Small intestine (tissue), 7 donors: ENCODE measurements around the gene MAN2A1. TPM values are rescaled to one million over a fixed set of nuclear protein-coding genes. Genes with fewer than 3 reads are reported as not detected.

Experiments
- DNase-seq, 2 donors: peaks; one replicate each; pipeline versions ENCODE4 v3.0.0 to v3.0.0-alpha.2; 2013
- FAIRE-seq: peaks from 2 replicates; lab custom pipeline; 2012; peaks lifted over from hg19 to GRCh38; lab: Jason Lieb, UNC
- H3K27ac ChIP-seq, 3 donors: one replicate each; pipeline ENCODE4 v1.5.1; 2013; ENCODE audit warnings: low read length in 2 of 3, mild to moderate bottlenecking in 2 of 3, control low read depth in 1 of 3, inconsistent platforms in 1 of 3, low read depth in 1 of 3, moderate library complexity in 1 of 3
- H3K27me3 ChIP-seq, 3 donors: one replicate each; pipeline ENCODE4 v1.6.1; 2013; ENCODE audit warnings: low read length in 3 of 3, inconsistent platforms in 1 of 3; ENCODE audit not compliant: control insufficient read depth in 3 of 3, insufficient read depth in 3 of 3
- H3K36me3 ChIP-seq, 3 donors: one replicate each; pipeline ENCODE4 v1.6.1; 2013; ENCODE audit warnings: low read length in 3 of 3, inconsistent platforms in 1 of 3, low read depth in 1 of 3, mild to moderate bottlenecking in 1 of 3, moderate library complexity in 1 of 3; ENCODE audit not compliant: control insufficient read depth in 3 of 3, insufficient read depth in 2 of 3
- H3K4me1 ChIP-seq, 3 donors: one replicate each; pipeline ENCODE4 v1.6.1; 2013; ENCODE audit warnings: low read length in 2 of 3, inconsistent platforms in 1 of 3, low read depth in 1 of 3, mild to moderate bottlenecking in 1 of 3, moderate library complexity in 1 of 3; ENCODE audit not compliant: control insufficient read depth in 3 of 3, insufficient read depth in 2 of 3
- H3K4me3 ChIP-seq, 3 donors: one replicate each; pipeline ENCODE4 v1.5.1; 2013; ENCODE audit warnings: low read length in 3 of 3, control low read depth in 1 of 3, inconsistent platforms in 1 of 3, low read depth in 1 of 3, mild to moderate bottlenecking in 1 of 3, moderate library complexity in 1 of 3
- H3K9me3 ChIP-seq, 2 donors: one replicate each; pipeline ENCODE4 v1.6.1; 2013; ENCODE audit warnings: low read depth in 1 of 2, low read length in 1 of 2; ENCODE audit not compliant: control insufficient read depth in 2 of 2, insufficient read depth in 1 of 2
- WGBS, 3 donors: extraction: QIAGEN DNeasy Blood & Tissue Kit; methylation state at CpG; one replicate each; pipeline ENCODE4 v1.1.7; 2013; 5-methylcytosine and 5-hydroxymethylcytosine counted together
- polyA plus RNA-seq, 4 donors: library from polyadenylated mRNA; stranded (reverse) in 3 of 4; unstranded in 1 of 4; fragments of 200-250 nt in 3 of 4; fragments of 120-200 nt in 1 of 4; gene quantifications; one replicate each; pipeline versions ENCODE4 v1.2.1 to v1.2.3, GENCODE V29; 2013
- donor health status: healthy with polysubstance abuse.
- donor health status: control.
- donor health status: control.
- donor health status: Bipolar disorder and iron deficiency.
- donor health status: healthy.

The MAN2A1 gene
- polyA plus RNA-seq, 4 donors = 16.3 to 106 (median 21.7) TPM

- H3K27me3 ChIP-seq = no peaks in the 10 kb centered on the region
- FAIRE-seq (no peak), DNase-seq (no peak)
- no peak overlapping the region for H3K27ac ChIP-seq
- no peak overlapping the region for H3K4me3 ChIP-seq
- no peaks in the 10 kb centered on the region for H3K9me3 ChIP-seq
- H3K36me3 ChIP-seq = peaks cover 0 to 4% (median 0%) of the 10 kb centered on the region in 3 donors
- H3K4me1 ChIP-seq = peaks cover 6 to 39% (median 28%) of the 10 kb centered on the region in 3 donors
These were observed 13.4 kb downstream of the MAN2A1 start for GRCh38 chr5:109703166-109703565.

- H3K36me3 ChIP-seq = peaks cover 0 to 4% (median 0%) of the 10 kb centered on the region in 3 donors
- H3K9me3 ChIP-seq = no peaks in the 10 kb centered on the region
These were observed 14.1 kb downstream of the MAN2A1 start for GRCh38 chr5:109703829-109704228.

DNA sequence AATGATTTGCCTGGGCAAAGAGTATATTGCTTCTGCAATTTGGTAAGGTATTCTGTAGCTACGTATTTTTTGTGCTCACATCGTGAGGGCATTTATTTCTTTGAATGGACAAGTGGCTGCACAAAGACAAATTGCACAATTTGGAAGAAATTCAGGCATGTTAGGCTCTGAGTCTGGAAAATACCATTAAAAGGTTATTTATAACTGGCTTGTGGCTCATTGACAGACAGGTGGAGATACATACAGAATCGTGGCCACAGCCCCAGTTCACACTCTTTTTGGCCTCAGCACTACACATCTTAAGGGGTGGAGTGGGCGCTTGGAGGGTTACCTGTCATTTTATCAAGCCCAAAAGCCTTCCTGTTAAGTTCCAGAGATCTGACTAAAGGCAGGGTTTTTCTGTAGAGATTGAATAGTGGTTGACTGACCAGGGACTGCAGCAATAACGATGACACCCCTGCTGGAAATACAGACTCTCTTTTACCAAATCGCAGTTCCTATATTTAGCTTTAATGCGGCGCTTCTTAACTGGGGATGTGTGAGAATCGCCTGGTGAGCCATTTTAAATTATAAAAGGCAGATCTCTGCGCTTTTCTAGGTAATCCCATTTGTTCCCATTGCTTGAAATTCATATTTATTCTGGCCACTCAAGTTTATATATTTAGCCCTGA is 14.7 kb downstream of the MAN2A1 start:
- DNase-seq = no peak
- Histone ChIP-seq H3K27me3 (no peaks in the 10 kb centered on the region), H3K27ac (no peak overlapping the region), H3K4me3 (no peak overlapping the region), H3K36me3 (peaks cover 0 to 3% (median 0%) of the 10 kb centered on the region in 3 donors), H3K4me1 (peaks cover 9 to 48% (median 36%) of the 10 kb centered on the region in 3 donors), H3K9me3 (no peaks in the 10 kb centered on the region)
- FAIRE-seq = no peak
- 82 to 88% (median 86%) methylated on average over 10 of the region's 10 CpGs for WGBS, 3 donors

More at GRCh38 chr5:109703829-109704228, 14.1 kb downstream of the MAN2A1 start:
- H3K27ac ChIP-seq = no peak overlapping the region
- DNase-seq (no peak), FAIRE-seq (no peak)
- no peaks in the 10 kb centered on the region for H3K27me3 ChIP-seq
- H3K4me1 ChIP-seq = peaks cover 9 to 46% (median 35%) of the 10 kb centered on the region in 3 donors
- H3K4me3 ChIP-seq = no peak overlapping the region
- WGBS, 3 donors = 23 to 40% (median 29%) methylated on average over 1 of the region's 1 CpG

- no peaks in the 10 kb centered on the region for H3K36me3 ChIP-seq
These were observed 15.9 kb downstream of the MAN2A1 start for GRCh38 chr5:109705596-109705995.

DNA sequence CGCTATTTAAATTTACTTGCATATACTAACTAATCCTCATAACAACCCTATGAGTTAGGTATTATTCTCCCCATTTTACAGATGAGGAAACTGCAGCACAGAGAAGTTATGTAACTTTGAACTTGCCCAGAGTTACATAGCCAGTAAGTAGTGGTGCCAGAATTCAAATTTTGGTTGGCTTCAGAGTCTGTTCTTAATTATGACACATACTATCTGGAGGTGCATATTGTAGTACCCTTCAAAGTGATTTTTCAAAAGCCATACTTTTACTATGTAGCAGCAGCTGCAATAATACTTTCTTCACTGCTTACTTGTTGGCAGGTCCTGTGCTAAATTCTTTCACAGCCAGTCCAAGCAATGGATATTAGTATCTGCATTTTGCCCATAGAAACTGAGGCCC is 16.4 kb downstream of the MAN2A1 start:
- Histone ChIP-seq H3K27me3 (no peaks in the 10 kb centered on the region), H3K4me3 (no peak overlapping the region), H3K36me3 (no peaks in the 10 kb centered on the region), H3K9me3 (no peaks in the 10 kb centered on the region), H3K27ac (peak overlapping the region in 1 of 3 donors; percentile 71), H3K4me1 (peaks cover 9 to 53% (median 28%) of the 10 kb centered on the region in 3 donors)
- 98 to 100% (median 100%) methylated on average over 1 of the region's 1 CpG for WGBS, 3 donors
- FAIRE-seq = no peak
- no peak for DNase-seq

More at GRCh38 chr5:109705596-109705995, 15.9 kb downstream of the MAN2A1 start:
- Histone ChIP-seq H3K27ac (no peak overlapping the region), H3K9me3 (no peaks in the 10 kb centered on the region), H3K4me3 (no peak overlapping the region), H3K27me3 (no peaks in the 10 kb centered on the region), H3K4me1 (peaks cover 9 to 53% (median 31%) of the 10 kb centered on the region in 3 donors)
- WGBS, 3 donors = 88 to 93% (median 93%) methylated on average over 1 of the region's 1 CpG
- FAIRE-seq (no peak), DNase-seq (no peak)

GRCh38 chr5:109707531-109707930 is 17.8 kb downstream of the MAN2A1 start:
- DNase-seq = peak; percentile 68 to 90
- FAIRE-seq = no peak
- peak overlapping the region in 2 of 3 donors; percentile 67 to 71 for H3K27ac ChIP-seq
- WGBS, 3 donors = 31 to 64% (median 49%) methylated on average over 2 of the region's 2 CpGs
- H3K4me3 ChIP-seq = no peak overlapping the region
- no peaks in the 10 kb centered on the region for H3K9me3 ChIP-seq
- no peaks in the 10 kb centered on the region for H3K27me3 ChIP-seq
- no peaks in the 10 kb centered on the region for H3K36me3 ChIP-seq
- peaks cover 7 to 53% (median 25%) of the 10 kb centered on the region in 3 donors for H3K4me1 ChIP-seq

- FAIRE-seq (no peak), DNase-seq (peak in 1 of 2 donors; percentile 37)
- H3K4me3 ChIP-seq = no peak overlapping the region
- H3K9me3 ChIP-seq = no peaks in the 10 kb centered on the region
- H3K4me1 ChIP-seq = peaks cover 7 to 52% (median 23%) of the 10 kb centered on the region in 3 donors
- H3K27me3 ChIP-seq = no peaks in the 10 kb centered on the region
- no peaks in the 10 kb centered on the region for H3K36me3 ChIP-seq
- peak overlapping the region; percentile 50 to 71 (median 67) for H3K27ac ChIP-seq
- WGBS, 3 donors = 34 to 81% (median 61%) methylated on average over 2 of the region's 2 CpGs
These were observed 19.1 kb downstream of the MAN2A1 start for GRCh38 chr5:109708813-109709212.

- no peaks in the 10 kb centered on the region for H3K9me3 ChIP-seq
- H3K27me3 ChIP-seq = no peaks in the 10 kb centered on the region
- no peak overlapping the region for H3K4me3 ChIP-seq
- peak; percentile 30 for FAIRE-seq
- peaks cover 7 to 48% (median 21%) of the 10 kb centered on the region in 3 donors for H3K4me1 ChIP-seq
- peak; percentile 79 to 93 for DNase-seq
- no peaks in the 10 kb centered on the region for H3K36me3 ChIP-seq
- peak overlapping the region in 2 of 3 donors; percentile 42 to 71 for H3K27ac ChIP-seq
- WGBS, 3 donors = 13 to 66% (median 43%) methylated on average over 5 of the region's 5 CpGs
These were observed 19.5 kb downstream of the MAN2A1 start for GRCh38 chr5:109709225-109709624.
